Measurements from ENCODE around the gene CENPS.
"Not testable (repeated sequence)": the region's sequence is repeated elsewhere in the genome, so short reads cannot be mapped to it uniquely, and the experiment has no call there.

Gene CENPS

GRCh38 chr1:10419351-10419750 is 10.9 kb upstream of the CENPS start:
- DNase-seq (ENCODE audit: low spot score) = no peak

GRCh38 chr1:10421637-10422036 is 8.6 kb upstream of the CENPS start:
- no peak for DNase-seq (ENCODE audit: low spot score)

GRCh38 chr1:10424034-10424433 is 6.2 kb upstream of the CENPS start:
- DNase-seq (ENCODE audit: low spot score) = no peak

- no peak for DNase-seq (ENCODE audit: low spot score)
Measured at GRCh38 chr1:10424651-10425050, 5.6 kb upstream of the CENPS start.

- DNase-seq (ENCODE audit: low spot score) = not testable (repeated sequence)
Measured at GRCh38 chr1:10425826-10426534, 4.3 kb upstream of the CENPS start.

- not testable (repeated sequence) for DNase-seq (ENCODE audit: low spot score)
Measured at GRCh38 chr1:10426535-10426848, 3.7 kb upstream of the CENPS start.

GRCh38 chr1:10428984-10429383 is 1.2 kb upstream of the CENPS start:
- no peak for DNase-seq (ENCODE audit: low spot score)

- DNase-seq (ENCODE audit: low spot score) = no peak
Measured at GRCh38 chr1:10429868-10430215, 391 bp upstream of the CENPS start.

- no peak for DNase-seq (ENCODE audit: low spot score)
Measured at GRCh38 chr1:10431070-10431730, 967 bp downstream of the CENPS start.

GRCh38 chr1:10432910-10433700 is 2.9 kb downstream of the CENPS start:
- no peak for DNase-seq (ENCODE audit: low spot score)

GRCh38 chr1:10433790-10434189 is 3.6 kb downstream of the CENPS start:
- no peak for DNase-seq (ENCODE audit: low spot score)

- peak; percentile 58 for DNase-seq (ENCODE audit: low spot score)
Measured at GRCh38 chr1:10434590-10434989, 4.4 kb downstream of the CENPS start.

GRCh38 chr1:10437052-10437451 is 6.8 kb downstream of the CENPS start:
- no peak for DNase-seq (ENCODE audit: low spot score)

- DNase-seq (ENCODE audit: low spot score) = no peak
Measured at GRCh38 chr1:10438677-10439163, 8.5 kb downstream of the CENPS start.

- DNase-seq (ENCODE audit: low spot score) = no peak
Measured at GRCh38 chr1:10440305-10440704, 10.1 kb downstream of the CENPS start.

GRCh38 chr1:10440794-10441193 is 10.6 kb downstream of the CENPS start:
- DNase-seq (ENCODE audit: low spot score) = no peak

GRCh38 chr1:10444248-10444647 is 14.0 kb downstream of the CENPS start:
- no peak for DNase-seq (ENCODE audit: low spot score)

GRCh38 chr1:10444795-10445397 is 14.7 kb downstream of the CENPS start:
- no peak for DNase-seq (ENCODE audit: low spot score)

GRCh38 chr1:10446790-10447422 is 16.7 kb downstream of the CENPS start:
- DNase-seq (ENCODE audit: low spot score) = no peak

GRCh38 chr1:10449751-10450150 is 19.5 kb downstream of the CENPS start, which contains the start of gene CORT:
Gene CORT, plus strand, starts transcription at chr1:10450031. Its CDS starts 193 bp downstream, at chr1:10450224.
- DNase-seq (ENCODE audit: low spot score) = no peak

- no peak for DNase-seq (ENCODE audit: low spot score)
Measured at GRCh38 chr1:10450156-10450814, 20.1 kb downstream of the CENPS start.

Data from putamen (tissue), 1 donor.